Neural progenitor cell (in vitro differentiated cells): ENCODE measurements around the gene EXD2. TPM values are rescaled to one million over a fixed set of nuclear protein-coding genes. Genes with fewer than 3 reads are reported as not detected.
A peak's percentile ranks its signal among the peaks of the same experiment; 100 is the strongest.

Experiments
- DNase-seq: peaks from one replicate; pipeline ENCODE4 v3.0.0-alpha.2; 2016; ENCODE audit warnings: low spot score
- H2AFZ ChIP-seq: fragments of 200-600 bp; sonication (generic); replicated peaks from 2 replicates; pipeline ENCODE4 v1.6.1; 2016; ENCODE audit warnings: antibody characterized with exemption
- H3F3A ChIP-seq: fragments of 200-600 bp; sonication (generic); 2 replicates; pipeline ENCODE4 v1.6.1; 2016; ENCODE audit warnings: antibody characterized with exemption, low read depth
- H3K27ac ChIP-seq: fragments of 200-600 bp; sonication (generic); 2 replicates; pipeline ENCODE4 v1.5.1; 2016; ENCODE audit warnings: mild to moderate bottlenecking
- H3K27me3 ChIP-seq: fragments of 200-600 bp; sonication (generic); 2 replicates; pipeline ENCODE4 v1.6.1; 2016; ENCODE audit warnings: mild to moderate bottlenecking, moderate library complexity
- H3K36me3 ChIP-seq: fragments of 200-600 bp; sonication (generic); 2 replicates; pipeline ENCODE4 v1.5.1; 2016
- H3K4me1 ChIP-seq: fragments of 200-600 bp; sonication (generic); 2 replicates; pipeline ENCODE4 v1.6.1; 2016; ENCODE audit warnings: mixed run types
- H3K4me2 ChIP-seq: fragments of 200-600 bp; sonication (generic); 2 replicates; pipeline ENCODE4 v1.6.1; 2016
- H3K4me3 ChIP-seq: fragments of 200-600 bp; sonication (generic); 2 replicates; pipeline ENCODE4 v1.5.1; 2016
- H3K79me2 ChIP-seq: fragments of 200-600 bp; sonication (generic); 2 replicates; pipeline ENCODE4 v1.6.1; 2016; ENCODE audit warnings: low read depth
- H3K9ac ChIP-seq: fragments of 200-600 bp; sonication (generic); 2 replicates; pipeline ENCODE4 v1.6.1; 2016
- H3K9me3 ChIP-seq: fragments of 200-600 bp; sonication (generic); 2 replicates; pipeline ENCODE4 v1.5.1; 2016; ENCODE audit warnings: low read depth
- H4K20me1 ChIP-seq: fragments of 200-600 bp; sonication (generic); 2 replicates; pipeline ENCODE4 v1.6.1; 2016; ENCODE audit warnings: low read depth
- H3K27ac Mint-ChIP-seq: 3 replicates; pipeline ENCODE4 v1.8.0; 2021; ENCODE audit warnings: mixed read lengths
- H3K27me3 Mint-ChIP-seq: 2 replicates; pipeline ENCODE4 v1.8.0; 2022; ENCODE audit warnings: low read depth, mild to moderate bottlenecking, inconsistent platforms, moderate library complexity, mixed read lengths; ENCODE audit not compliant: insufficient read depth
- H3K36me3 Mint-ChIP-seq: 3 replicates; pipeline ENCODE4 v1.8.0; 2021; ENCODE audit warnings: mixed read lengths
- H3K4me1 Mint-ChIP-seq: 3 replicates; pipeline ENCODE4 v1.8.0; 2021; ENCODE audit warnings: mixed read lengths
- H3K4me3 Mint-ChIP-seq: 3 replicates; pipeline ENCODE4 v1.8.0; 2021; ENCODE audit warnings: mild to moderate bottlenecking, moderate library complexity, mixed read lengths
- H3K9me3 Mint-ChIP-seq: 3 replicates; pipeline ENCODE4 v1.8.0; 2020; ENCODE audit warnings: mixed read lengths
- CTCF ChIP-seq: fragments of 200-600 bp; sonication (generic); IDR thresholded peaks from 2 replicates; pipeline ENCODE4 v1.5.1; 2017; ENCODE audit warnings: antibody characterized with exemption, mild to moderate bottlenecking
- EZH2 ChIP-seq: fragments of 200-600 bp; sonication (generic); IDR thresholded peaks from 2 replicates; pipeline ENCODE4 v1.6.1; 2017; ENCODE audit warnings: antibody characterized with exemption, mild to moderate bottlenecking, moderate library complexity
- EZH2phosphoT487 ChIP-seq: fragments of 200-600 bp; sonication (generic); IDR thresholded peaks from 2 replicates; pipeline ENCODE4 v1.6.1; 2017; ENCODE audit warnings: antibody characterized with exemption
- total RNA-seq: library from RNA; depleted of rRNA; stranded (reverse); fragments of >200 nt; gene quantifications from 2 replicates; pipeline ENCODE4 v1.2.3, GENCODE V29; 2015; ENCODE audit warnings: low replicate concordance

EXD2 gene
- total RNA-seq, 1 donor from 2014 or later, result 23.2 TPM

GRCh38 chr14:69240527-69241173 lies 49.4 kb downstream of the EXD2 start:
- Mint-ChIP-seq H3K4me3 (no peak overlapping the region), H3K9me3 (no peaks in the 10 kb centered on the region), H3K27me3 (no peaks in the 10 kb centered on the region), H3K4me1 (peaks cover 17% of the 10 kb centered on the region), H3K36me3 (peaks cover 12% of the 10 kb centered on the region), H3K27ac (no peak overlapping the region)
- Histone ChIP-seq H3K9ac (no peak overlapping the region), H3K4me1 (no peaks in the 10 kb centered on the region), H3K27me3 (no peaks in the 10 kb centered on the region), H3F3A (peaks cover 7% of the 10 kb centered on the region), H3K27ac (no peak overlapping the region), H4K20me1 (no peaks in the 10 kb centered on the region), H3K79me2 (no peaks in the 10 kb centered on the region), H3K9me3 (no peaks in the 10 kb centered on the region), H3K4me3 (no peak overlapping the region), H3K4me2 (no peak overlapping the region), H3K36me3 (no peaks in the 10 kb centered on the region), H2AFZ (no peak overlapping the region)
- TF ChIP-seq CTCF, result no peak
- TF ChIP-seq EZH2phosphoT487, result no peak
- TF ChIP-seq EZH2, result no peak
- no peak for DNase-seq

- no peaks in the 10 kb centered on the region for H3K27me3 ChIP-seq
- no peak overlapping the region for H3K4me3 ChIP-seq
- no peaks in the 10 kb centered on the region for H3K9me3 Mint-ChIP-seq
- H3F3A ChIP-seq, result peaks cover 7% of the 10 kb centered on the region
- no peak overlapping the region for H3K4me2 ChIP-seq
- H3K36me3 Mint-ChIP-seq, result peaks cover 8% of the 10 kb centered on the region
- H3K79me2 ChIP-seq, result no peaks in the 10 kb centered on the region
- no peak overlapping the region for H3K27ac ChIP-seq
- no peak overlapping the region for H3K4me3 Mint-ChIP-seq
- H3K36me3 ChIP-seq, result no peaks in the 10 kb centered on the region
- H3K9me3 ChIP-seq, result no peaks in the 10 kb centered on the region
- no peak overlapping the region for H2AFZ ChIP-seq
- H3K27ac Mint-ChIP-seq, result no peak overlapping the region
- H4K20me1 ChIP-seq, result no peaks in the 10 kb centered on the region
- H3K4me1 ChIP-seq, result no peaks in the 10 kb centered on the region
- no peak for DNase-seq
- peaks cover 19% of the 10 kb centered on the region for H3K4me1 Mint-ChIP-seq
- TF ChIP-seq EZH2, result no peak
- TF ChIP-seq CTCF, result no peak
- no peak for TF ChIP-seq EZH2phosphoT487
- H3K27me3 Mint-ChIP-seq, result no peaks in the 10 kb centered on the region
- H3K9ac ChIP-seq, result no peak overlapping the region
These were observed 50.3 kb downstream of the EXD2 start for GRCh38 chr14:69241577-69241976.

GRCh38 chr14:69242311-69243224 lies 51.3 kb downstream of the EXD2 start:
- peaks cover 19% of the 10 kb centered on the region for H3K4me1 Mint-ChIP-seq
- no peaks in the 10 kb centered on the region for H3K36me3 ChIP-seq

More at GRCh38 chr14:69242311-69243224, 51.3 kb downstream of the EXD2 start:
- Histone ChIP-seq H3K27ac (no peak overlapping the region), H3F3A (peaks cover 7% of the 10 kb centered on the region), H3K79me2 (no peaks in the 10 kb centered on the region), H3K27me3 (no peaks in the 10 kb centered on the region), H4K20me1 (no peaks in the 10 kb centered on the region), H2AFZ (no peak overlapping the region), H3K4me1 (no peaks in the 10 kb centered on the region), H3K9me3 (no peaks in the 10 kb centered on the region), H3K4me3 (no peak overlapping the region), H3K9ac (no peak overlapping the region), H3K4me2 (no peak overlapping the region)
- H3K27ac Mint-ChIP-seq, result no peak overlapping the region
- H3K36me3 Mint-ChIP-seq, result peaks cover 5% of the 10 kb centered on the region
- peak; percentile 83 for TF ChIP-seq CTCF
- TF ChIP-seq EZH2, result no peak
- H3K9me3 Mint-ChIP-seq, result no peaks in the 10 kb centered on the region
- no peaks in the 10 kb centered on the region for H3K27me3 Mint-ChIP-seq
- H3K4me3 Mint-ChIP-seq, result no peak overlapping the region
- DNase-seq, result peak; percentile 66
